GM21423 (cell line): ENCODE measurements around the gene CCNT2.
A peak's percentile ranks its signal among the peaks of the same experiment; 100 is the strongest.
"Not testable (repeated sequence)": the region's sequence is repeated elsewhere in the genome, so short reads cannot be mapped to it uniquely, and the experiment has no call there.

Experiments
- ATAC-seq: cut with Tn5 transposase; IDR thresholded peaks from one replicate; pipeline ENCODE4 v1.9.1; 2021; ENCODE audit warnings: mild to moderate bottlenecking, moderate library complexity; ENCODE audit not compliant: unreplicated experiment

Gene CCNT2

DNA sequence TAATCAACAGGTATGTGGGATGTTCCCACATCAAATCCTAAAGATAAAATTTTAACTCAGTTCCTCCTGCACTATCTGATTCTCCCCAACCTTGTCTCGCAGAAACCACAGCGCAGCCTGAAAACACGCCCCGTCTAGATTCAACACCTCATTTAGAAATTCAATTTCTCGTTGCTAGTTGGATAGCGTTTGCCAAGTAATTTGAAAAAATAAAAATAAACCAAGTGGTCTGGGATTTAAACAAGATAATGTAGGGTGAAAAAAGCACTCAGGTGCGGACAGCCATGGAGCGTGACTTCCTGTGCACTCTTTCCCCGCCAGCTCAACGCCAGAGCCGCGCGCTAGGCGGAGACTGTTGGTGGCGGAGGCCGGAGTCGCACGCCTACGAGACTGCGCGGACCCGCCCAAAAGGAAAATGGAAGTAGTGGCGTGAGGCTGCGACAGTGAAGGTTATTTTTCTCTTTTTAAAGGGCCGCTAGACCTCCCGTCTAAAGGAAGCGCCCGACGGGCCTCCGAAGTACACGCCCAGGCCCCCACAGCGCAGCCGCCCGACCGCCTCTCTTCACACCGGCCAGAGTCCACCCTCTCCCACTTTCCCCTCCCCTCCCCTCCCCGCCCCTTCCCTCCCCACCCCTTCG lies 615 bp upstream of the CCNT2 start:
- peak; percentile 76 for ATAC-seq

DNA sequence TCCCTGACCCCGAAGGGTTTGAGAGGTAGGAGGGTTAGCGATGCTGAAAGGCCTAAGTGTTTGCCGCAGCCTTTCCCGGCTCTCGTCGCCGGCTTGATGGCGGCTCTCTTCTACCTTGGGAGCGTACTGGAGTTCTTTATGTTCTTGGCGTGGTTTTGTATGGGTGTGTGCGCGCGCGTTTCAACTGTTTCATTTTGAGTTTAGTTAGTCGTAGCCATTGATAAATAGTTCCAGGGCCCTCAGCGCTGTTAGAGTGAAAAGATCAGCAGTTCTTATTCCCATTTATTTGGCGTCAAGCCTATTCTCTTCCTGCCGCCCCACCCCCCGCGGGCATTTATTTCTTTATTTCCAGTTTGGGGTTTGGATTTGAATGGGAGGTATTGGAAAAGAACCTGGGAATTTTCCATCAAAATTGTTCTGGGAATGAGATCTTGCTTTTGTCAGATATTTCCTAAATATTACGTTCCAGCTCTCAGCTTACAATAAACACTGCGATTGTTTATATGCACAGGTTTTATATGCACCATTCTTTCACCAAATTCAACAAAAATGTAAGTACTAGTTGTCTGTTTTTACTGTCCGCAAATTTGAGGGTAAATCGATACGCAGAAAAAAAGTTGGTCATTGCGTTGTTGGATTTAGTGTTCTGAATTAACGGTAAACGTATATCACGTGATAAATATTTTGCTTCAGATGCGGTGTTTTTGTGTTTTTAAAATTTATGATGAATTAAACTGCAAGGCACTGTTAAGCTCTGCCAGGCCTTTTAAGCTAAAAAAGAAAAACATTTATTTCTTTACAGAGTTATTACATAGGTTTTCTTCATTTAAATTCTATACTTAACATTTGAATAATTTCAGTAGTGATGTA lies 954 bp downstream of the CCNT2 start:
- peak; percentile 2 for ATAC-seq

DNA sequence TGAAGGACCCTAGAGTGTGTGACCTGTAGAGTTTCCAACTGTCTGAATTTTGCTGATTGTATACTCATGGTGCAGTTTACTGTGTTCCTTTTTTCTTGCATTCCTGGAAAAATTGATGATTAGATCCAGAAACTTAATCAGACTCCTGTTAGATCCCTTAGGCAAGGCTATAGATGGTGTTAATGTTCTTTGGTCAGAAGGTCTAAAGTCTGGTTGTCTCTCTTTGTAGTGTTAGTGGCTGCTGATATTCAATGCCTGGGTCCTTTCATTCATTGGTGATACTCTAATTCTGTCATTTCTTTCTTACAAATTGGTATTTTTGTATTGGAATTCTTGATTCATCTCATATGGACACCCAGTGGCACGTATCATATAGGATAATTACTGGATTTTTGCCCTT lies 6.3 kb downstream of the CCNT2 start:
- ATAC-seq = no peak

DNA sequence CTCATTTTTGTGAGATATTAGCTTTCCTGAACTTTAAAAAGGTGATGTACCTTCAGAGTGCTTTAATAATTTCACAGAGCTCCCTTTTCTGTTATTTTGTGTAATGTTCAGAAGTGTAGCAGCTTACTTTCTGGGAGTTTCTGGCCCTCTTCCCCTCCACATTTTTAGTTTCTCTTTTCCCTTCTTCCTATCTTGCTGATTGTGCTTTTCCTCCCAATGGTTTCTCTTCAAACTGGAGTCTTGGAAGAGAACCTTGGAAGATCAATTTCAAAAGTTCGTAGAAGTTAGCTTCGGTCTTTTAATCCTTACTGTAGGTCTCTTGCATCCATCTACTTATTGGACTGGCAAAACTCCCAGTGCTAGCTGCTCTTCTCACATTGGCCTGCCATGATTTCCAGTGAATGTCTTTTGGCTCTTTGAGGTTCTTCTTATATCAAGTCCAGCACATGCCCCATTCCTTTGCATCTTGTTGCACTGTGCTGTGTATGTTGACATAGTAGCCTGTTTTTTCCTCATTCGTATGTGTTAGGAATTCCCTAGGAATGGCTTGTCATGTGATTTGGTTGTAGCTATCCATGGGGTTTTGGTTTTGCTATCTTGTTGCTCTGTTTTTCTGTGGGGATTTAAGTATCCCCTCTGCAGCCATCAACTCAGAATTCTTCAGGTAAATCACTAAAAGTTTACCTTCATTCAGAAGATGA lies 7.8 kb downstream of the CCNT2 start:
- no peak for ATAC-seq

DNA sequence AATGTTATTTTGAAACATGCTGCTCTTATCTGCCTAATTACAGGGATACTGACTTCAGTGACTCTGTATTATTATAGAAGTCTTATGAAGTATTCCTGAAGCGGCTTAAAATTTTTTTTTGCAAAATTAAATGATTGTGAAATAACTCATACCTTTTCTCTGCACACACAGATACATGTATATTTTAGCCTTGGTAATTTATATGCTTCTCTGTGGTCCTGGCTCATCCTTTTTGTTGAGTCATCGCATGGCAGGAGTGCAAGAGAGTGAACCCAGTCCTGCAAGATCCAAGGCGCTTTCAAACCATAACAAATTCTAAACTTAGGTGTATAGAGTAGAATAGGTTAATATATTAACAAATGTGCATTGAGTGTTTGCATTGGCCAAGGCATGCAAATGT lies 8.6 kb downstream of the CCNT2 start:
- ATAC-seq = no peak

DNA sequence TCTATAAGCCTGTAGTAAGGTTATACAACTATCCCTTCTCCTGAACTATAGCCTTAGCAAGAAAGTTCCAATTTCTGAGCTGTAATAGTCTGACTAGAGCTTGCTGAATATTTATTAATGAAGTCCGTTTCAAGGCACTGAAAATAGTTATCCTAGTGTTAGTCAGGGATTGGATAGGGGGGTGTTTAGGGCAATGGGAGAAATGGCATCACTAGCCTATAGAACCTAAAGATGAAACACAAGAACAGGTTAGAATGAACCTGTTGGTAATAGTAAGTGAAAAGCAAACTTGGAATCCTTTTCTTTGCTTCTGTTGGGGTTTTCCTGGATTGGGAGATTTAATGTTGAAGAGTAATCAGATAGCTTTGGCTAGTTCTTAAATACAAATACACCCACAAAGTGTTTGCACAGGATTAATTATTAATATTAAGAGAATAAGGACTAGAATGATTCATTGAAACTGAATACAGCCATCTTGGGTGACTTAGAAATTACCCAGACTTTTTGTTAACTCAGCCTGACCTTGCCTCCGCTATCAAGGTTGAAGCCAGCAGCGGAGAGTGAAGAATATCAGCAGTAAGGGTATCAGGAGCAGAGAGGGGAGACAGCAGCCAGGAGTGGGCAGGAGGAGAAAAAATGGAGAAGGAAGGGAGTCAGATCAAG lies 14.4 kb downstream of the CCNT2 start:
- no peak for ATAC-seq

DNA sequence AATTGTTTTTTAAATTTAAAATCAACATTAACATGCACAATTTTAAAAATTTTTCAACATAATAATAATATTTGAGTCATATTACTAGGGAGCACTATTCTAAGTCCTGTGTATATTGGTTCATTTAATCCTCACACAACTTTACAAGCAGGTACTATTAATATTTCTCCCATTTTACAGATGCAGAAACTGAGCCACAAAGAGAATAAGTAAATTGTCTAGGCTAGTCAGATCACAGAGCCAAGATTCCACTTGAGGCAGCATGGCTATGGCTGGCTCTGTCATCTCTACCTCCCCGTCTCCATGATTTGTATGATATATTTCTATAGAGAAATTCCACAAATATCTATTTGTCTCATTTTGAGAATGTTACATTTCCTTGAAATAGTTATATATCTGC lies 15.1 kb downstream of the CCNT2 start:
- no peak for ATAC-seq

DNA sequence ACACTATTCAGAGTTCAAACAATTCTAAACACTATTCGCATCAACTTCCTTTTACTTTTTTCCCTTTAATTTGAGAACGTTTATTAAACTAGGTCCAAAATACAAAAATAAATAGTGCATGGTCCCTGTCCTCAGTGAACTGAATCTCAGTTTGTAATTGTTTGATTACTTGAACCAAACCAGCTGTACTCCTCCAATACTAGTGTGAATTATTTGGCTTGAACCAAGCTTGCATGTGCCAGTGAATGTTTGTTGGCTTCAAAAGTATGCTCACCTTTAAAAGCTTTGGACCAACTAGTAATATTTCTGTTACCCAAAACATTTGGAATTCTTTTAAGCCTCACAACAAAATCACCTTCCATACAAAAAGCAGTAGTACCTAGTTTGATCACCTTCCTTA lies 15.5 kb downstream of the CCNT2 start:
- no peak for ATAC-seq

DNA sequence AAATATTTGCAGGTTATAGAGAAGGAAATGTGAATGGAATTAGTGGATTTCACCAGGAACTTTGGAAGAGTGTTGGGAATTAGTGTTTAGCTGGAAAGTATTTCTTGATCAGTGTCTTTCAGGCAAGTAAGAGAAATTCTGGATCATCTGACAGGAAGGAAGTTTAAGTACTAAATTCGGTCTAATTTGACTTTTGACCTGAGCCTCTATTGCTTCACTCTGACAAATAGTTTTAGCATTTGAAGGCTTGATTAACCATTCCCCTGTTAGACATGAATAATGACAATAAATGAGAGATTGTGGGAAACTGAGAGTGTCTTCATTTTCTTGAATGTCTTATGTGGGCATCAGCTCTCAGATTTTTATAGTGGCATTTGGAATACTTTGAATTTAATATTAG lies 16.0 kb downstream of the CCNT2 start:
- no peak for ATAC-seq

DNA sequence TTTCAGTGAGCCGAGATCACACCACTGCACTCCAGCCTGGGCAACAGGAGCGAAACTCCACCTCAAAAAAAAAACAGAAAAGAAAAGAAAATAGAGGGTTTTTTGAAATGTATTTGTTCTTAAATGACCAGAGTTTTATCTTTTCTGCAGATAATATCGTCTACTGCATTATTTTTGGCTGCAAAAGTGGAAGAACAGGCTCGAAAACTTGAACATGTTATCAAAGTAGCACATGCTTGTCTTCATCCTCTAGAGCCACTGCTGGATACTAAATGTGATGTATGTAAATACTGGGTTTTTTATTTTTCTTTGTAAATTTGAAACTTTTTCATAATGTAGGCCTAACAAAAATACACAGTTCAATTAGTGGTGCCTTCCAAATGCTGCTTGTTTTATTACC lies 18.1 kb downstream of the CCNT2 start:
- ATAC-seq = no peak

DNA sequence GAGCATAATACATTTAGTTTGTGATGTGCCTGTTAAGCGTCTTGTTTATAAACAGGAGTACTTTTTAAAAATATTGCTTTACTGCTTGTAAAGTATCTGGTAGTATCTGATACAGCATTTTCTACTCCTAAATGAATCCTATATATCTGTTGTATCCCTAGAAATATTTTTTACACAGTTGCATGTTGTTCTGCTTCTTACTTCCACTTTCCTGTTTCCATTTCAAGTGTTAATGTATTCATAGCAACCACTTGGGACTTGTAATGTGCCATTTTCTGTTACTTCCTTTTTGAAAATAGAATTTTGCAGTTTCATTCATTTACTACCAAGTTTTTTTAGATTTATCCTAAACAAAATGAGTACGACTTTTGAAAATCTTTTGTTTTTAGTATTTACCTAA lies 24.9 kb downstream of the CCNT2 start:
- ATAC-seq = peak; percentile 73

DNA sequence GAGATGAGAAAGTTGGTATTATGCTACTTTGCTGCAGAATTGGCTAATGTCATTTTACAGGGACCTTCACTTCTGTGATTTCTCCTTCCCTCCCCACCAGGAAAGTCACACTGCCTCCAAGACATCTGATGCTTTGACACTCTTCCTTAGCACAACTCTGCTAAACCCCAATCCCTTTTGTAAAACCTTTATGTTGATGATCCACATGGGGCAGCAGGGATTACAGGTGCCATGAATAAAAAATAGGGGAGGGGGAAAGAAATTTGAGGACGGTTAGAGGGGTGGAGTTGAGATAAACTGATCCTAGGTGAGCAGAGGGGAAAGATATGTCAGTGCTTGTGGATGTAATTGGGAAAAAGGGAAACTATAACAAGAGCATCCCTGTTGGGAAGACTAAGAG lies 26.4 kb downstream of the CCNT2 start:
- ATAC-seq = no peak

DNA sequence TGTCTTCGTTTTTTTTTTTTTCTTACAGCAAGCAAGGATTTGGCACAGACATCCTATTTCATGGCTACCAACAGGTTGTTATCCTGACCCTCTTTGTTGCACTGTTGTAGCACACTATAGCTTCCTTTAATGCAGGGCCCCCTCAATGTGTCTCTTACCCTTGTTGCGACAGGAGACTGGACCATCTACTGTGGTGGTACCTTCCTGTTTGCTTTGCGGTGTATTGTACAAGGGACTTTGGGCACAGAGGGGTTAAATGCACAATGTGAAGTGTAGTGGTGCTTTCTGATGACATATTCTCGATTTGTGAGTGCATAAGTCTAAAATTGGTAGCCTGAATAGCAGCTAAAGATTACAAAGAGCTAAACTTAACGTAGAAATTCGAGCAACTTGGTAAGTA lies 27.5 kb downstream of the CCNT2 start:
- no peak for ATAC-seq

DNA sequence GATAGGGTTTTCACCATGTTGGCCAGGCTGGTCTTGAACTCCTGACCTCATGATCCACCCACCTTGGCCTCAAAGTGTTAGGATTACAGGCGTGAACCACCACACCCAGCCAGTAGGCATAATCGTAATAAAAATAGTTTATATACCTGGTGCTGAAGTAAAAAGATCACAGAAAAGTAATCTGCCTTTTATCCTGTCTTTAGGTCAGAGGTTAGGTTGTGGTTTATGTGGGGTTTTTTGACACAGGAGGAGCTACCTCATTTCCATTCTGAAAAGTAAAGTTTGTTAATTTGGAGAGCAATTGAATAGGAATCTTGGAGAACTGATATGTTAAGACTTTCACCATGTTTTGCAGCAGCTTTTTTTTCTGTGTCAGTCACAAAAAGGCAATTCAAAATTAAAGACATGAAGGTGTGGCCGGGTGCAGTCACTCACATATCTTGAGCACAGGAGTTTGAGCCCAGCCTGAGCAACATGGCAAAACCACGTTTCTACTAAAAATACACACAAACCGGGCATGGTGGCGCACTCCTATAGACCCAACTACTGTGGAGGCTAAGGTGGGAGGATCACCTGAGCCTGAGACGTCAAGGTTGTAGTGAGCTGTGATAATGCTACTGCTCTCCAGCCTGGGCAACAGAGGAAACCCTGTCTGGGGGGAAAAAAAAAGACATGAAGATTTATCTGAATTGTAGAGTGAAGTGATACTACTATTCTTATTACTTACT lies 31.5 kb downstream of the CCNT2 start:
- ATAC-seq = no peak

DNA sequence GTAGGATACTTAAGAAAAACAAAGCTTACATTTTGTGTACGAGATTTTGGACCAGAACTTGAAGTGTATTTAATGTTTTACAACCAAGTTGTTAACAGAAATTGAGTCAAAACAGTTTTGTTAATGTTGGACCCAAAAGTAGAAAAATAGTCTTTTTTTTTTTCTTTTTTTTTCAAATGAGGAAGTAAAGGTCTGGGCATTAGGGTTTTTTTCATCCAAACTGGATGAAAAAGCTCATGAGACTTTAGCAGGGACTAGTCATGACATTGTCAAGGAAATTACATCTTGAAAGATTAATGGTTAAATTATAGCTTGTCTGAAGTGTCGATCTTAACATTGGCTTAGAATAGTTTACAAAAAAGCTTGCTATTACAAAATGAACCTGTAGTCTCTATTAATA lies 32.3 kb downstream of the CCNT2 start:
- no peak for ATAC-seq

DNA sequence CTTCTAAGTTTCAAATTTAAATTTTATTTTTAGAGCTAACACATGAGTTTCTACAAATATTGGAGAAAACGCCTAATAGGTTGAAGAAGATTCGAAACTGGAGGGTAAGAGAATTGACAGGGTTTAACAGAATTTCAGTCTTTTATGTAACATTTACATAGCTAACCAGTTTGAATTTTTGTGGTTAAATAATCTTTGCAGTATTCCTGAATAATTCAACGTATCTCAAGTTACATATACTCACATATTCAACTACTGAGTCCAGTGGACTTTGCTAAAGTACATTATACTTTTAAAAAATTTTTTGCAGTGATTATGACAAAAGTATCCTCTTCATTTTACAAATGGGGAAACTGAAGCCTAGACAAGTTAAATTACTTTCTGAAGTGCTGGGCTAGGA lies 34.0 kb downstream of the CCNT2 start:
- ATAC-seq = no peak

DNA sequence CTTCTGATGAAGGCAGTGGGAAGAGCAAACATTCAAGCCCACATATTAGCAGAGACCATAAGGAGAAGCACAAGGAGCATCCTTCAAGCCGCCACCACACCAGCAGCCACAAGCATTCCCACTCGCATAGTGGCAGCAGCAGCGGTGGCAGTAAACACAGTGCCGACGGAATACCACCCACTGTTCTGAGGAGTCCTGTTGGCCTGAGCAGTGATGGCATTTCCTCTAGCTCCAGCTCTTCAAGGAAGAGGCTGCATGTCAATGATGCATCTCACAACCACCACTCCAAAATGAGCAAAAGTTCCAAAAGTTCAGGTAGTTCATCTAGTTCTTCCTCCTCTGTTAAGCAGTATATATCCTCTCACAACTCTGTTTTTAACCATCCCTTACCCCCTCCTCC lies 35.4 kb downstream of the CCNT2 start:
- no peak for ATAC-seq

DNA sequence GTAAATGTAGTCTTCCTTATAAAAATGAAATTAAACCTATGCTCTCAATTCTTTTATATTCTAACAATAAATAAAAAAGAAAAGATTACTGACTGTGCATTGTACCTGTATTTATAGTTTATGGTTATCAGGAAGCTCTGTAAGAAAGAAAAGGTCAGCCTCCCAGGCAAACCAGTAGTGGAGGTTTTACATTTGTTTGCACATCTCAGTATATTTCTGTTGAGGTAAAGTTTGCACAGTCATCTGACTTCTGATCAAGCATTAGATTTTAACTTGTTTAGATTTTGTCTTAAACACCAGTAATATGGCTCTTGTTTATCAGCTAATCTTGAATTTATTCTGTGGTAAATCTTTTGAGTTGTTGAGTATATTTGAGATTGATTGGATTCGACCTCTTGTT lies 37.1 kb downstream of the CCNT2 start:
- no peak for ATAC-seq

DNA sequence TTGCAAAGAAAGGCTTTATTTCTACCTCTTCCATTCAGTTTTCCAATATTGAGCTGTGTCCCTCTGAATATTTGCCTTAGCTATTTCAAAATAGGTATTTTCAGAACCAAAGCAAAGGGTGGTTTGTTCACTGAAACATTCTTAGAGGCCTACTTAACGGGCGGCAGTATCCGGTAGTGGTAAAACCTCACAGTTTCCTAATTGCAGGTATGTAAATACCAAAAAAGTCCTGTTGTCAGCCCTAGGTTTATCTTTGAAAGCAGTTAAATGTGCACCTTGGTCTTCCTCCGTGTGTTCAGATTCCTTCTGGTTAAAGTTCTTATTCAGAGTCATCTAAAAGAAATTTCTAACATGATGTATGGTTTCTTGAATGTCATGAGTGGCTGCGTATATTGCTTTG lies 38.9 kb downstream of the CCNT2 start:
- ATAC-seq = no peak

DNA sequence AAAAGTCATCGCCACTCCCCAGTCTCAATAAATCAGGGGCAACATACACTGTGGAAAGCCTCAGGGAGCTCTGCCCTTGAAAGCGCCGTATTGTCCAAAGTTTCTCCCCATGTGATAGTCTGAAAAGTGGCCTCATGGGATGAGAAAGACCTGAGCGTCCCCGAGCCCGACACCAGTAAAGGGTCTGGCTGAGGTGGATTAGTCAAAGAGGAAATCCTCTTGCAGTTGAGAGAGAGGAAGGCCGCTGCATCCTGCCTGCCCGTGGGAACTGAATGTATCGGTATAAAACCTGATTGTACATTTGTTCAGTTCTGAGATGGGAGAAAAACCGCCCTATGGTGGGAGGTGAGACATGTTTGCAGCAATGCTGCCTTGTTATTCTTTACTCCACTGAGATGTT lies 48.5 kb downstream of the CCNT2 start:
- not testable (repeated sequence) for ATAC-seq
